ENCODE measurements around the gene ISG20.
"Not testable (repeated sequence)": the region's sequence is repeated elsewhere in the genome, so short reads cannot be mapped to it uniquely, and the experiment has no call there.

ISG20 gene

DNA sequence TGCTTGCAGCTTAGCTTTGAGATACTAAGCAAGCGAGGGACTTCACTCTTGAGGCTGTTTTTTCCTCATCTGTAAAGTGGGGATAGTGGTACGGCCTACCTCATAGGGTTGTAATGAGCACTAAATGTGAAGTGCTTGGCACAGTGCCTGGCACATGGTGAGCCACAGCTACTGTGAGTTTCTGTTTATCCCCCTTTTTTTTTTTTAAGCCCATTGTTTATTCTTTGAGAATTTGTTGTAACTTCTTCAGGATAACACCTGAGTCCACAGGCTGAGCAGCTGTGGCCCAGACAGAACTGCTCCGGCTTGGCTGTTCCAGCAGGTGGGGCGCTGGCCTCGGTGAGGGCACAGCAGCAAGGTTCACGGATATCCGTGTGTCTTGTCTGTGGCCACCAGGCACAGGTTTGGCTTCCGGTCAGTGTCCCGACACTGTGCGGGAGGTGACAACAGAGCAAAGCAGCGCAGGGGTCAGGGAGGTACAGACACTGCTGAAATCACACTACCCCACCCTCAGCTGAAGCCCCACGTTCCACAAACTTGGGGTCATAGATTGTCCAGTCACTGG is 7.3 kb upstream of the ISG20 start:
- no peak overlapping the region for H2AFZ ChIP-seq
- H3K27me3 ChIP-seq (ENCODE audit: control insufficient read depth, insufficient read depth, low read length) = no peaks in the 10 kb centered on the region
- no peaks in the 10 kb centered on the region for H3K4me1 ChIP-seq
- H3K9me3 ChIP-seq (ENCODE audit: control insufficient read depth, low read length) = no peaks in the 10 kb centered on the region
- H3K4me3 ChIP-seq (ENCODE audit: low read depth, low read length) = no peak overlapping the region
- H3K4me2 ChIP-seq (ENCODE audit: low read length) = no peak overlapping the region
- no peaks in the 10 kb centered on the region for H3K36me3 ChIP-seq (ENCODE audit: control insufficient read depth, insufficient read depth, low read length)
- no peaks in the 10 kb centered on the region for H3K79me2 ChIP-seq
- no peak overlapping the region for H3K9ac ChIP-seq
- H3K27ac ChIP-seq = no peak overlapping the region
- TF ChIP-seq, protein P1, sequence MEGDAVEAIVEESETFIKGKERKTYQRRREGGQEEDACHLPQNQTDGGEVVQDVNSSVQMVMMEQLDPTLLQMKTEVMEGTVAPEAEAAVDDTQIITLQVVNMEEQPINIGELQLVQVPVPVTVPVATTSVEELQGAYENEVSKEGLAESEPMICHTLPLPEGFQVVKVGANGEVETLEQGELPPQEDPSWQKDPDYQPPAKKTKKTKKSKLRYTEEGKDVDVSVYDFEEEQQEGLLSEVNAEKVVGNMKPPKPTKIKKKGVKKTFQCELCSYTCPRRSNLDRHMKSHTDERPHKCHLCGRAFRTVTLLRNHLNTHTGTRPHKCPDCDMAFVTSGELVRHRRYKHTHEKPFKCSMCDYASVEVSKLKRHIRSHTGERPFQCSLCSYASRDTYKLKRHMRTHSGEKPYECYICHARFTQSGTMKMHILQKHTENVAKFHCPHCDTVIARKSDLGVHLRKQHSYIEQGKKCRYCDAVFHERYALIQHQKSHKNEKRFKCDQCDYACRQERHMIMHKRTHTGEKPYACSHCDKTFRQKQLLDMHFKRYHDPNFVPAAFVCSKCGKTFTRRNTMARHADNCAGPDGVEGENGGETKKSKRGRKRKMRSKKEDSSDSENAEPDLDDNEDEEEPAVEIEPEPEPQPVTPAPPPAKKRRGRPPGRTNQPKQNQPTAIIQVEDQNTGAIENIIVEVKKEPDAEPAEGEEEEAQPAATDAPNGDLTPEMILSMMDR (IDR thresholded peaks at IDR 0.05) = no peak

DNA sequence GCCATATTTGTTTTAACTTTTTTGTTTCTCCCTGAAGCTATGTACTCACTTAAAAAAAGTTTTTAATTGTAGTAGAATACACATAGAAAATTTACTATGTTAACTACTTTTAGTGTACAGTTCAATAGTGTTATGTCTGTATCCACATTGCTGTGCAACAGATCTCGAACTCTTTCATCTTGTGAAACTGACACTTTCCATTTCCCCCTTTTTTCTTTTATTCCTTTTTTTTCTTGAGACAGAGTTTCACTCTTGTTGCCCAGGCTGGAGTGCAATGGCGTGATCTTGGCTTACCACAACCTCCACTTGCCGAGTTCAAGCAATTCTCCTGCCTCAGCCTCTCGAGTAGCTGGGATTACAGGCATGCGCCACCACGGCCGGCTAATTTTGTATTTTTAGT is 6.0 kb upstream of the ISG20 start:
- H3K36me3 ChIP-seq (ENCODE audit: control insufficient read depth, insufficient read depth, low read length); H3K4me1 ChIP-seq; H3K4me3 ChIP-seq (ENCODE audit: low read depth, low read length); H3K9me3 ChIP-seq (ENCODE audit: control insufficient read depth, low read length); H3K9ac ChIP-seq; H2AFZ ChIP-seq; H3K27ac ChIP-seq; H3K4me2 ChIP-seq (ENCODE audit: low read length); H3K79me2 ChIP-seq; H3K27me3 ChIP-seq (ENCODE audit: control insufficient read depth, insufficient read depth, low read length): not testable (repeated sequence)

DNA sequence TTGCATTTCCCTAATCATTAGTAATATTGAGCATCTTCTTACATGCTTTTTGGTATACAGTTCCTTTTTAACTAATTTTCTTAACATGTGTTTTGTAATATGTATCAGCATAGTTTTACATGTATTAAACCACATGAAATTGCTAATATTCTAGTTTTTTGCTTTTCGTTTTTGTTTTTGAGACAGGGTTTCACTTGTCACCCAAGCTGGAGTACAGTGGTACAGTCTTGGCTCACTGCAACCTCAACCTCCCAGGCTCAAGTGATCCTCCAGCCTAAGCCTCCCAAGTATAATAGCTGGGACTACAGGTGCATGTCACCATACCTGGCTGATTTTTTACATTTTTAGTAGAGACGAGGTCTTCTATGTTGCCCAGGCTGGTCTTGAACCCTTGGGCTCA is 4.4 kb upstream of the ISG20 start:
- no peaks in the 10 kb centered on the region for H3K79me2 ChIP-seq
- H2AFZ ChIP-seq = no peak overlapping the region
- no peaks in the 10 kb centered on the region for H3K36me3 ChIP-seq (ENCODE audit: control insufficient read depth, insufficient read depth, low read length)
- TF ChIP-seq, protein P1 (IDR thresholded peaks at IDR 0.05) = no peak
- no peak overlapping the region for H3K27ac ChIP-seq
- H3K9me3 ChIP-seq (ENCODE audit: control insufficient read depth, low read length) = no peaks in the 10 kb centered on the region
- no peak overlapping the region for H3K4me2 ChIP-seq (ENCODE audit: low read length)
- H3K9ac ChIP-seq = no peak overlapping the region
- H3K27me3 ChIP-seq (ENCODE audit: control insufficient read depth, insufficient read depth, low read length) = no peaks in the 10 kb centered on the region
- no peak overlapping the region for H3K4me3 ChIP-seq (ENCODE audit: low read depth, low read length)
- H3K4me1 ChIP-seq = no peaks in the 10 kb centered on the region

DNA sequence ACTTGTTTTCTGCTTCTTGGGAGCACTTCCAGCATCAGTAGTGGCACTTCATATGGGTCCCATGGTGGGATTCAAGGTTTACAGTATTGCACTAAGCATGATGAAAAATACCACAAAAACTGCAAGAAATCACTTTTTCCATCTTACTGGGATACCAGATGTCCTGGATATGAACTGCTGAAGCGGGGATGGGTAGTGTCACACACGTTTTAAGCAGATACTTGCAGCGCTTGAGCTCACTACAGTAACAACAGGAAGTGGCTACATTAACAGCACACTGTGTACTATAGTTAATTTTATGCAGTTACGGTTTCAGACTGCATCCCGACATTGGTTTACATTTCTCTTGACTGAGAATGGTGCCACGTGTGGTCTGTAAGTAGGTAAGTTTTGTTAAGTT is 3.5 kb upstream of the ISG20 start:
- Histone ChIP-seq H3K27me3 (ENCODE audit: control insufficient read depth, insufficient read depth, low read length) (no peaks in the 10 kb centered on the region), H2AFZ (no peak overlapping the region), H3K27ac (no peak overlapping the region), H3K9me3 (ENCODE audit: control insufficient read depth, low read length) (no peaks in the 10 kb centered on the region), H3K4me1 (no peaks in the 10 kb centered on the region), H3K36me3 (ENCODE audit: control insufficient read depth, insufficient read depth, low read length) (no peaks in the 10 kb centered on the region), H3K4me2 (ENCODE audit: low read length) (no peak overlapping the region), H3K9ac (no peak overlapping the region), H3K79me2 (no peaks in the 10 kb centered on the region), H3K4me3 (ENCODE audit: low read depth, low read length) (no peak overlapping the region)
- TF ChIP-seq, protein P1 (IDR thresholded peaks at IDR 0.05) = no peak

DNA sequence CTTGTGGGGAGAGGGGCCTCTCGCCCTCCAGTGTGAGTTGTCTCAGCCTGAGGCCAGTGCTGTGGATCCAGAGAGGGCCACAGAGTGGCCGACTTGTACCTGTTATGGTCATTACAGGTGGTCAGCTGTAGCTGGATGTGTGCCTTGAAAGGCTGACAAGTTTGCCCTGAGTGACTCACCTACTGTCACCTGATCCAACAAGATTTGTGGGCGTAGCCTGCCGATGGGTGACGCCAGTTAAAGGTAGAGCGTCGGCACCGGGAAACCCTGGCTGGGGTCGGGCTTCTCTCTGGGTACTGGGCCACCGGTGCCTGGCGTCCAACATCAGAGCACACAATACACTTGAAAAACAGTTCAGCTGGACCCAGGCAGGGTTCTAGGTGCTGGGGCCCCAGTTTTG is 2.8 kb upstream of the ISG20 start:
- H3K4me3 ChIP-seq (ENCODE audit: low read depth, low read length) = no peak overlapping the region
- no peaks in the 10 kb centered on the region for H3K4me1 ChIP-seq
- no peaks in the 10 kb centered on the region for H3K79me2 ChIP-seq
- H3K9ac ChIP-seq = no peak overlapping the region
- H3K27me3 ChIP-seq (ENCODE audit: control insufficient read depth, insufficient read depth, low read length) = no peaks in the 10 kb centered on the region
- TF ChIP-seq, protein P1 (IDR thresholded peaks at IDR 0.05) = no peak
- no peak overlapping the region for H3K27ac ChIP-seq
- no peak overlapping the region for H3K4me2 ChIP-seq (ENCODE audit: low read length)
- H3K36me3 ChIP-seq (ENCODE audit: control insufficient read depth, insufficient read depth, low read length) = no peaks in the 10 kb centered on the region
- H2AFZ ChIP-seq = no peak overlapping the region
- no peaks in the 10 kb centered on the region for H3K9me3 ChIP-seq (ENCODE audit: control insufficient read depth, low read length)
